Lower leg skin (tissue), 3 donors: Measurements from ENCODE around the gene FLNC.

Experiments used
- POLR2A ChIP-seq, 2 donors: fragments of 450-650 bp; IDR thresholded peaks; one replicate each; pipeline ENCODE4 v1.6.1; 2016 to 2017; ENCODE audit warnings: antibody characterized with exemption in 2 of 2, mild to moderate bottlenecking in 1 of 2, moderate library complexity in 1 of 2
- TF ChIP-seq, protein P1 (sequence below), 3 donors: fragments of 450-650 bp; IDR thresholded peaks; one replicate each; pipeline ENCODE4 v1.5.1; 2016; ENCODE audit warnings: antibody characterized with exemption in 3 of 3, mild to moderate bottlenecking in 3 of 3, moderate library complexity in 2 of 3

DNA sequence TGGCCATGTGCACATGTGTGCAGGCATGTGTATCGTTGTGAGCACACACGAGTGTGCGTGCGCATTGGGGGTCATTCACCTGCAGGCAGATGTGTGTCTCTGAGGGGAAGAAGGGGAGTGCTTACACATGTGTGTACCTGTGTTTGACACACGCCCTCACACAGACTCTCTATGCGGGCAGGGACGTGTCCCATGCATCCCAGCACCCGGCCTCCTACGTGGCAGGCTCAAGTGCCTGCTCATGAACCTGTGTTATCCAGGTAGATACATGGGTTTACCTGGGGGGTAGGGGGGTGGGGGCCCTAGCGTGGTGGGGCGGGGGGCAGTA is 61.7 kb downstream of the FLNC start:
- no peak for TF ChIP-seq POLR2A (IDR thresholded peaks at IDR 0.05)
- TF ChIP-seq, protein P1, sequence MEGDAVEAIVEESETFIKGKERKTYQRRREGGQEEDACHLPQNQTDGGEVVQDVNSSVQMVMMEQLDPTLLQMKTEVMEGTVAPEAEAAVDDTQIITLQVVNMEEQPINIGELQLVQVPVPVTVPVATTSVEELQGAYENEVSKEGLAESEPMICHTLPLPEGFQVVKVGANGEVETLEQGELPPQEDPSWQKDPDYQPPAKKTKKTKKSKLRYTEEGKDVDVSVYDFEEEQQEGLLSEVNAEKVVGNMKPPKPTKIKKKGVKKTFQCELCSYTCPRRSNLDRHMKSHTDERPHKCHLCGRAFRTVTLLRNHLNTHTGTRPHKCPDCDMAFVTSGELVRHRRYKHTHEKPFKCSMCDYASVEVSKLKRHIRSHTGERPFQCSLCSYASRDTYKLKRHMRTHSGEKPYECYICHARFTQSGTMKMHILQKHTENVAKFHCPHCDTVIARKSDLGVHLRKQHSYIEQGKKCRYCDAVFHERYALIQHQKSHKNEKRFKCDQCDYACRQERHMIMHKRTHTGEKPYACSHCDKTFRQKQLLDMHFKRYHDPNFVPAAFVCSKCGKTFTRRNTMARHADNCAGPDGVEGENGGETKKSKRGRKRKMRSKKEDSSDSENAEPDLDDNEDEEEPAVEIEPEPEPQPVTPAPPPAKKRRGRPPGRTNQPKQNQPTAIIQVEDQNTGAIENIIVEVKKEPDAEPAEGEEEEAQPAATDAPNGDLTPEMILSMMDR (IDR thresholded peaks at IDR 0.05), result no peak
